Neural crest cell (in vitro differentiated cells): ENCODE data around the gene PPP1R7. TPM values are rescaled to one million over a fixed set of nuclear protein-coding genes. Genes with fewer than 3 reads are reported as not detected.

Source experiments
- DNase-seq: peaks from one replicate; pipeline ENCODE4 v3.0.0; 2021; ENCODE audit warnings: low read depth, mixed read lengths, low spot score
- H3K27ac Mint-ChIP-seq: one replicate; pipeline ENCODE4 v1.8.0; 2021; ENCODE audit warnings: mild to moderate bottlenecking, mixed read lengths; ENCODE audit not compliant: unreplicated experiment
- H3K27me3 Mint-ChIP-seq: 2 replicates; pipeline ENCODE4 v1.8.0; 2021; ENCODE audit warnings: low read depth, mild to moderate bottlenecking, mixed read lengths
- H3K36me3 Mint-ChIP-seq: 2 replicates; pipeline ENCODE4 v1.8.0; 2021; ENCODE audit warnings: low read depth, mild to moderate bottlenecking, mixed read lengths
- H3K4me1 Mint-ChIP-seq: 2 replicates; pipeline ENCODE4 v1.8.0; 2021; ENCODE audit warnings: mixed read lengths
- H3K4me3 Mint-ChIP-seq: one replicate; pipeline ENCODE4 v1.8.0; 2021; ENCODE audit warnings: mild to moderate bottlenecking, mixed read lengths
- H3K9me3 Mint-ChIP-seq: 2 replicates; pipeline ENCODE4 v1.8.0; 2021; ENCODE audit warnings: mixed read lengths
- CTCF ChIP-seq: fragments of 200-600 bp; sonication (generic); conservative IDR thresholded peaks from 2 replicates; pipeline ENCODE4 v1.5.0; 2021; ENCODE audit warnings: antibody characterized with exemption, mild to moderate bottlenecking
- total RNA-seq: library from RNA; stranded (reverse); gene quantifications from 2 replicates; pipeline ENCODE4 v1.2.1, GENCODE V29; 2021

PPP1R7 gene
- total RNA-seq, 1 donor from 2014 or later = 53.2 TPM

- no peak overlapping the region for H3K4me3 Mint-ChIP-seq
- no peaks in the 10 kb centered on the region for H3K9me3 Mint-ChIP-seq
- H3K27ac Mint-ChIP-seq = no peak overlapping the region
- H3K4me1 Mint-ChIP-seq = no peaks in the 10 kb centered on the region
- TF ChIP-seq CTCF = no peak
- H3K27me3 Mint-ChIP-seq = no peaks in the 10 kb centered on the region
- no peak for DNase-seq
- peaks cover 6% of the 10 kb centered on the region for H3K36me3 Mint-ChIP-seq
Measured at GRCh38 chr2:241115361-241115760, 34.9 kb upstream of the PPP1R7 start.

- no peak for TF ChIP-seq CTCF
- Mint-ChIP-seq H3K27me3 (no peaks in the 10 kb centered on the region), H3K4me3 (no peak overlapping the region), H3K27ac (peak overlapping the region; percentile 35), H3K9me3 (peaks cover 3% of the 10 kb centered on the region), H3K36me3 (peaks cover 19% of the 10 kb centered on the region), H3K4me1 (no peaks in the 10 kb centered on the region)
- DNase-seq = no peak
Measured at GRCh38 chr2:241116606-241117560, 33.4 kb upstream of the PPP1R7 start.

DNA sequence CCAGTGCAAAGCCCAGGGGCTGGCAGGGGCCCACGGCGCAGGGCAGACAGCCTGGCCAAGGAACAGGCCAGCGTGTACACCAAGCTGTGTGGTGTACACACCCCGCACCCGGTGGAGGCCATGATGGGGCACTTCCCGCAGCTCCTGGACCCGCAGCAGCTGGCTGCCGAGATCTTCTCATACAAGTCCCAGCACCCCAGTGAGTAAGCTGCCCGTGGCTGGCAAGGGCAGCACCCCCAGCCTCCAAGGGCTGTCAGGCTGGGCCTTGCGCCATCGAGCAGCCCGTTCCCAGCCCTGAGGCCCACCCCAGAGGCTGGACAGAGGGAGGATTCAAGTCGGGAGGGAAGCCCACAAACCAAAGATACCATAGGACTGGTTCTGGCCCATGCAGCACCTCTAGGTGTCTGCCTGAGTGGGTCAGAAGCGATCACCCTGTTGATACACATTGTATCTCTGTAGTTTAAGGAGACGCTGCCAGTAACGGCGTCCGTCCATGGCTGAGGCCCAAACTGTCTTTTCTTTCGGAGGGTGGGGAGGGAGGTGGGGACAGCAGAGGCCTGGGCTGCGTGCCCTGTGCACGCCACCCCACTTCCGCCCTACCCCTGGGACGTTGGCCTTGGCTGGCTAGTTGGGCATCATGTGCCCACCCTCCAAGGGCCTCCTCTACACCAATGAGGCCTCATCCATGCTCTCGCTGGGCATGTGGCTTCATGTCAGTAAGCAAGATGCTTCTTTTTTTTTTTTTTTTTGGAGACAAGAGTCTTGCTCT lies 31.3 kb upstream of the PPP1R7 start:
- H3K27me3 Mint-ChIP-seq = no peaks in the 10 kb centered on the region
- no peak overlapping the region for H3K27ac Mint-ChIP-seq
- no peak overlapping the region for H3K4me3 Mint-ChIP-seq
- TF ChIP-seq CTCF = no peak
- no peaks in the 10 kb centered on the region for H3K4me1 Mint-ChIP-seq
- no peak for DNase-seq
- peaks cover 3% of the 10 kb centered on the region for H3K9me3 Mint-ChIP-seq
- H3K36me3 Mint-ChIP-seq = peaks cover 19% of the 10 kb centered on the region

- no peak for TF ChIP-seq CTCF
- no peaks in the 10 kb centered on the region for H3K27me3 Mint-ChIP-seq
- peaks cover 3% of the 10 kb centered on the region for H3K9me3 Mint-ChIP-seq
- peaks cover 15% of the 10 kb centered on the region for H3K36me3 Mint-ChIP-seq
- H3K27ac Mint-ChIP-seq = no peak overlapping the region
- no peaks in the 10 kb centered on the region for H3K4me1 Mint-ChIP-seq
- no peak for DNase-seq
- no peak overlapping the region for H3K4me3 Mint-ChIP-seq
Measured at GRCh38 chr2:241120440-241120839, 29.8 kb upstream of the PPP1R7 start.

GRCh38 chr2:241121008-241121407 lies 29.3 kb upstream of the PPP1R7 start:
- H3K9me3 Mint-ChIP-seq = peaks cover 3% of the 10 kb centered on the region
- H3K36me3 Mint-ChIP-seq = peaks cover 15% of the 10 kb centered on the region
- no peak overlapping the region for H3K27ac Mint-ChIP-seq
- no peak for TF ChIP-seq CTCF
- no peak overlapping the region for H3K4me3 Mint-ChIP-seq
- DNase-seq = no peak
- no peaks in the 10 kb centered on the region for H3K27me3 Mint-ChIP-seq
- no peaks in the 10 kb centered on the region for H3K4me1 Mint-ChIP-seq
